HT1080 (cell line): ENCODE results near the gene PIGC. TPM values are rescaled to one million over a fixed set of nuclear protein-coding genes. Genes with fewer than 3 reads are reported as not detected.
A peak's percentile ranks its signal among the peaks of the same experiment; 100 is the strongest.

Experiments used
- DNase-seq: peaks from one replicate; pipeline ENCODE4 v3.0.0-alpha.2; 2015; ENCODE audit warnings: low read depth
- total RNA-seq: library from RNA; depleted of rRNA; stranded (reverse); fragments of >200 nt; shearing (Covaris generic); gene quantifications from 2 replicates; pipeline ENCODE4 v1.2.3, GENCODE V29; 2014

The PIGC gene
- total RNA-seq, 1 experiment from 2014 or later: 21.9 TPM

DNA sequence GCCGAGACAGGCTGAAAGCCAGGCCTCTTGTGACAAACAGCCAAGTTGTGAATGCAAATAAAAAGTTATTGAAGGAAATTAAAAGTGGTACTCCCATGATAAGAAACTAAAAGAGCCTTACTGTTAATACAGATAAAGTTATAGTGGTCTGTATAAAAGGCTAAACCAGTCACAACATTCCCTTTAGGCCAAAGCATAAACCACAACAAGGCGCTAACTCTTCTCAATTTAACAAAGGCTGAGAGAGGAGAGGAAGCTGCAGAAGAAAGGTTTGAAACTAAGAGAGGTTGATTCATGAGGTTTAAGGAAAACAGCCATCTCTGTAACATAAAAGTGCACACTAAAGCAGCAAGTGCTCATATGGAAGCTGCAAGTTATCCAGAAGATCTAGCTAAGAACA, 12.7 kb downstream of the PIGC start:
- DNase-seq: no peak

DNA sequence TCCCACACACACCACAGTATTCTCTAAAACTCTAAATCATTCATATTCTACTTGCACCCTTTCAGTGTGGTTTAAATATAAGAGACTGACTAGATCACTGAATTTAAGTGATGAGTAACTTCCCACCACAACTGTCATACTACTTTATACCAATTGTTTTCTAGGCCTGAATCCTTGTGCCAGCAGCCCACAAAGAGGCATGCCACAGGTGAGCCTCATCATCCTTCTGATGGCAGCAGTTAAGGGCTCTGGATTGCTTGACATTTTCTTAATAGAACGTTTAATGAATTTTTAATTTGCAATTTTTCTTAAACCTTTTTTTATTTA, 13.8 kb downstream of the PIGC start:
- no peak for DNase-seq

DNA sequence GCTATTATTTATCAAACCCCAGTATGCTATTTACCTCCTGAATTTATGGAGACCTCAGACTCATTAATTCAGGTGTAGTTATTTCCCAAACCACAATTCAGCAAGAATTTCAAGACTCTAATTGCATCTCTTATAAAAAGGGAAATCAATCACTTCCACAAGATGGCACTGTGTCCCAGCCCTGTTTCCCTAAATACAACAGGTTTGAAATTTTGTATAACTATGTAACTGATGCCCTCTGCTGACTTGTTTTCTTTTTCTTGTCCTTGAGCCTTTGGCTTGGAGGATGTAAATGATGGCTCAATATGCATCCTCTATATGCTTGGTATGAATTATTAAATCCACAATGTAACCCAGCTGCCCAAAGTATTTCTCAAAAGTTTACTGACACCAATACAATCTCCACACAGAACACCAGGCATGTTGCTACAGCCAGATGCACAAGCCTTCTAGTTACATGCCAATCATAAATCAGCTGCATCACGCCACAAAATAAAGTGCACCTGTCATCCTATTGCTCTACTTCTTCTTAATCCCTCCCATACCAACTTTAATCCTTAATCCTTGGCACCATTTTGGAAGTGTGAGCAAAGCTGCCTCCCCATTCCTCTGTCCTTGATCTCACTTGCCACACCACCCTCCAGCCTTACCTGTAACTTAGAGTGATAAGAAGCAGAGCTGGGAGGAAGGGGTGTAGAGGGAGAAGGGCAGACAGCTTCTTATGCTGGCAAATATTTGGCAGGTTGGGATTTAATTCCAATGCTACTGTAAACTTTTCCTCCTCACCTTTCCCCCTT, 14.3 kb downstream of the PIGC start:
- DNase-seq: peak; percentile 60

DNA sequence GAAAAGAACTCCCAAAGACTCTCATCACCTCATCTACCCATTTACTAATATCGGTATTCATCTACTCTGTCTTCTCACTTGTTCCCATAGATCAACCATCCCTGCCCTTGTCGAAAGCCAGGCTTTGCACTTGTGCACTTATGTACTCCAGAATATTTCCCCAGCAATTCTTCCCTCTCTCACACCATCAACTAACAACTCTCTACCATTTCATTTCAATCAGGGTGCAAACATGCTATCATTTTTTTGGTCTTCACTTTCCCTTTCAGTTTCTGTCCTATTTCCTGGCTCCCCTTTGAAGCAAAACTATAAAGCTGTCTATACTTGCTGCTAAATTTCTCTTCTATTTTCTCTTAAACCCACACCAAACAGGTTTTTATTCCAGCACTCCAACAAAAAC, 16.7 kb downstream of the PIGC start:
- no peak for DNase-seq

DNA sequence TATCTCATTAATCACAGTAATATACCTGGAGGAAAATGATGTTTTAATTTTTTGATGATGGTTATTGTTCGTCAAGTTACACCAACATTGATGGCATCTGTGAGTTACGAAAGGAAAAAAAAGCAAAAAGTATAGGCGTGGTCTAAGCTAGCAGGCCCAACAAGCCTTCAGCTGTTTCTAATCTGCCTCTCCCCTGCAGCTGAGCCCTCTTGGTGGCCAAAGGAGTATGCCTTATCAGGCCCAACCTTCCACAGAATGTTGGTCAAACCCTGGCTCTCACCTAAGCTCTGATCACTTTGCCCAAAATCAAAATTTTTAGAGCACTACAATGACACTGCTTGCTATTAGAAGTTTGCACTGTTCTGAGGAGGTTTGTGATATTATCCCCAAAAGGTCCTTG, 18.5 kb downstream of the PIGC start:
- no peak for DNase-seq

DNA sequence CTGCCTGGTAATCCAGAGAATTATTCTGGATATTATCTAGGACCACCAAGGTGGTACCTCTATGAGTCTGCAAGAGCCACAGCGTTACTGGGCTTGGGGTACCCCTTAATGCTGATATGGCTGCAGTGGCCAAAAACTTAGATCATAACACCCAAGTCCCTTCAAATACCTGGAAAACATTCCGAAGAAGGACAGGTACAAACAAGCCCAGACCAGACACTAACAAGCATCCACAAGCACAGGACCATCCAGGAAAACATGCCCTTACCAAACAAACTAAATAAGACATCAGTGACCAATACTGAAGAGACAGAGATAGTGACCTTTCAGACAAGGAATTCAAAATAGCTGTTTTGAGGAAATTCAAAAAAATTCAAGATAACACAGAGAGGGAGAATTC, 20.5 kb downstream of the PIGC start:
- DNase-seq: no peak

DNA sequence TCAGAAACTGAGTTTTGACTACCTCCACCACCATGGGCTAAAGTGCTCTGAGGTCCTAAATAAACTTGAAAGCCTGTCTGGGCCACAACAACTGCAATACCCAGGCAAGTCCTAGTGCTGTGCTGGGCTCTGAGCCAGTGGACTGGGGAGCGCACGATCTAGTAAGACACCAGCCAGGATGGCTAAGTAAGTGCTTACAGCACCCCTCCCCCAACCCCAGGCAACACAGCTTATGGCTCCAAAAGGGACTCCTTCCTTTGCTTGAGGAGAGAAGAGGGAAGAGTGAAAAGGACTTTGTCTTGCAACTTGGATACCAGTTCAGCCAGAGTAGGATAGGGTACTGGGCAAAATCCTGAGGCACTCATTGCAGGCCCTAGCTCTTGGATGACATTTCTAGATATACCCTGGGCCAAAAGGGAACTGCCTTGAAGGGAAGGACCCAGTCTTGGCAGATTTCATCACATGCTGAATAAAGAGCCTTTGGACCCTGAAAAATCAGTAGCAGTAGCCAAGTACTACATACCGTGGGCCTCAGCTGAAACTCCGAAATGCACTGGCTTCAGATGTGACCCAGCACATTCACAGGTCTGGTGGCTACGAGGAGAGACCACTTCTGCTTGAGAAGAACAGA, 21.8 kb downstream of the PIGC start:
- no peak for DNase-seq

DNA sequence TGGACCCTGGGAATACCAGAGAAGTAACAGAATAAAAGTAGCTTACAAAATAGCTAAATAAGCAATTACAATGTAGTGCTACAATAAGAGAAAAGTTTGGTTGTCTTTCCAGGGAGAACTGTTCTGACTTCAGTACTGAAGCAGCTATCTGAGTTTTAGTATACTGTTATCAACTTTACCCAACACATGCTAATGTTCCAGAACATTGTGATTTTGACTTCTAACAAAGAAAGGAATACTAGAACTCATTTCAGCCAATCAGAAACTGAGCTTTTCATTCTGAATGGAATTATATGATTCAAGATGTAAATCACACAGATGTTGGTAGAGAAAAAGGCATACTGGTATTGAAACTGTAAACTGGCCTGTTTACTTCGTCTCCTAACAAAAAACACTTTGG, 23.5 kb downstream of the PIGC start, which contains the start of gene C1orf105:
C1orf105 (plus strand) TSS at position 301 of the 400 bp plus-strand sequence. CDS start 201 bp downstream, outside the sequence.
- DNase-seq: no peak

DNA sequence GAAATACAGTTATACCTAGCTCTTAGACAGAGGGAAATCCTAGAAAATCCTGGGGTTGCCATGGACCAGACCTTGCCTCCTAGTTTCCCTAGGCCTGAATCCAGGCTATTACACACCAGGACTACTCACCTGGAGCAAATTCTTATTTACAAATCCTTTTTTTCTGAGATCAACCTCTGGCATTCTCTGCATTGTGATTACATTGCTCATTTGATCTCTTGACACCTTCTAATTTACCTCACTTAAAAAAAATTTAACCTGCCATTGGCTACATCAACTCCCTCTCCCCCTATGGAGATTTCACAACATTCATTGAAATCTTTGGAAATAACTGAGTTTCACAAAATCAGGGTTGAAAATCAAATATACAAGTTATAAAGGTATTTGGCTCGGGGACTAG, 26.3 kb downstream of the PIGC start:
- DNase-seq: peak; percentile 37

DNA sequence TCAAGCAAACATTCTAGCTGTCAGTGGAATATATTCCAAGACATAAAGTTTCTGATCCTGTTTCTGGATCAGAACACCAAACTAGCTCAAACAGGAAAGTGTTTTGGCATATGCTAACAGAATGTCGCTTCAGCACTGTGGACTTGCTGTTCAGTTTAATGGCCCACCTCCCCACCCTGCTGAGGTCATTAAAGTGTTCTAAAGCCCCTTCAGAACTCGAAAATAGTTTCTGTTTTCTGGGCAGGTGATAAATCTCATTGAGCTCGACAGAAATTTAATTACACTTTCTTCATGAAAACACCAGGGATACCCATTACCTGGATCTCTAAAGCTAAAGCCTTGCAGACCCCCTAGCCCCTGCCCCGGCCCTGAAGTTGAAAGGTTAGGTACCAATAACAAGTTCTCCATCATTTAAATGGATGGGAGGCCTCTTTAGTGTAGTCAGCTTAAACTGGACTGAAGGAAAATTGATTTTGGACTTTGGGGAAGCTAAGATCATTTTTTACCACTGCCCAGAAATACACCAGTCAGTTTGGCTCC, 27.3 kb downstream of the PIGC start:
- DNase-seq: no peak

DNA sequence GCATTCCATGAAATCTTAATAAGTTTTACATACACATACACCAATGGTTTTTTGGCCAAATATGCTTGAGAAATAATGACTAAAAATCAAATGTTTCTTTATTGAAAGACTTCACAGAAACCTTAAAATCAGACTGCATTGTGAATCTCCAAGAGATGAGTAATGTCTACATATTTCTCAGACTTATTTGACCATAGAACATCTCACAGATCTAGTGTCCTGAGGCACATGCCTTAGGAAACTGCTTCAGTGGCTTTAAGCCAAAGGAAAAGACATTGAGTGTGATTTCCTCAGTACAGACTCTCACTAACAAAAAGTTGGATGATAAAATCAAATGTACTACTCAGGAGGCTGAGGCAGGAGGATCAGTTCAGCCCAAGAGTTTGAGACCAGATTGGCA, 29.5 kb downstream of the PIGC start:
- DNase-seq: no peak

DNA sequence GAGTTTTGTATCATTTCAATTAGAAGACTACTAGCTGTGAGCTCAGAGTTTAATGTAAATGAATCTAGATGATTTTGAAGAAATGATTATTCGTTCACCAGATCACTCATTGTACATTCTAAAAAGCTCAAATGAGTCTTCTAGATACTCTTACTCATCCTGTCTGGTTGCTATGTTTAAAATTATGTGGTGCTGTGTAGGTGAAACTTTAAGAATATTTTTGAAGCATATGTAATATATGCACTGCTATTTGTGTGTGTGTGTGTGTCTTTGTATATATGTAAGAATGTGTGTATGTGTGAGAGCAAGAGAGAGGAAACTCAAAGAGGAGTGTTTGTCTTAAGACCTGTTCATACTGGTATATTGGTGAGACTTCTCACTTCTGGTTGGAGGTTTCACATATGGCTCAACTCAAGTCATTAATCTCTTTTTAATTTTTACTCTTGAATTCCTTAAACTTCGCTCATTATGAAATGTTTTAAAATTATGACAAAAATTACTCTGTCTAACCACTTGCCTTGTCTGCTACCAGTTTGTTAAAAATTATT, 32.0 kb downstream of the PIGC start:
- DNase-seq: no peak

DNA sequence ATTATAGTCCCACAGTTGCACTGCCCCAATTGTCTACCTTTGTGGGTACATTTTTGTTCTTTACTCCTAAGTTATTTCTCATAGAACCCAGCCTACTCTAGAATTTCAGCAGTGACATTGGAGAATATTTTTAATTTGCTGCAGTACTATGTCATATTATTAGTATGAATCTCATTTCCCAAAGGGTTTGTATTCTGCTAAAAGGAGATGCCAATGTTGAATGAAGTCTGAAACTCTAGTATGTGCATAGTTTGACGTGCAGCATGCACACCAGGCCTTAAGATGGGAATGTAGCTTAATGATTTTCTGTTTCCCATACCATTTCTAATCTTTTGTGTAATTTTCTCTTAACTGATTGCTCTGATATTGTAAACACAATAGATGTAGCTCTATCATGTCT, 33.8 kb downstream of the PIGC start:
- no peak for DNase-seq

DNA sequence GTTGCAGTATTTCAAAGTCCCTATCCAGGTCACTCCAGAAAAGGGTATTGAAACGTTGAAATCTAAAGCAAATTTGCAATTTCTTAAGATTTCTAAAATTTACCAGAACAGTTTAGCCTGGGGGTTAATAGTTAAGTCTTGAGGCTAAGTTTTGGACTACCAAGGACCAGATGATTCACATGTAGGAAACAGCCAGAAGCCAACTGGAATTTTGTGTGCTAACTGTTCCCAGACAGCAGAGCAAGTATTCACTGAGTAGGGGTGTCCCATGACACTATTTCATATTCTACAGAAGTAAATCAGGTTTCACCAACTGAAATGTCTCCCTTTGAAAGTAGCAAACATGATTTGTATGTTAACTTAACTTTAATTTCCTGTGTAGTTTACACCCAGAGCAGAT, 34.9 kb downstream of the PIGC start:
- DNase-seq: no peak

DNA sequence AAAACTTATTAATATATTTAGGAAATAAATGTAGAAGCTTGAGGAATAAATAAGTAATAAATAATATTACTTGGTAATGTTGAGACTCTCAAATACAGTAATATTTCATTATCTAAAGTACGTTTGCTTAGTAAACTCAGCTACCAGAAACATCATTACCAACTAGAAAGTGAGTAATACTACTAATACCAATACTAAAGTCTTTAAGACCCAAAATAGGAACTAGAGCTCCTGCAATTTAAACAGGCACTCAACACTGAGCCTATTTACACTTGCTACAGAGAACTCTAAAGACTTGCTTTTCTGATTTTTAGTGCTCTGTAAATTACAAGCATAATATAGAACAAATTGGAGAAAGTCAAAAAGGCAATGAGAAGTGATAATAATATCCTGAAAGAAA, 36.9 kb downstream of the PIGC start:
- DNase-seq: no peak

DNA sequence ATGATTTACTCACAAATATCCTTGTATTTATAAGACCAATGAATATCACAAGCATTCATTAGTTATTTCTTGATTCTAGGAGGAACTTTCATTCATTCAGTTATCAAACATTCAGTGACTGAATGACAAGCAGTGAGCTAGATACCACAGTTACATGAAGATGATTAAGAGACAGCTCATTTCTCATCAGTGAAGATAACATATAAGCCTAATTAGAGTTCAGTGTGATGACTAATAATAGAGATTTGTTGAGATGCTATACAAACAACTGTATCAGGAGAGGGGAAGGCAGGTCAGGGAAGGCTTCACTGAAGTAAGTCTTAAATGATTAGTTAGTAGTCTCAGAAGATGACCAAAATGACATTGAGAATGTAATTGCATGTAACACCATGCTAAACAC, 38.0 kb downstream of the PIGC start:
- no peak for DNase-seq

DNA sequence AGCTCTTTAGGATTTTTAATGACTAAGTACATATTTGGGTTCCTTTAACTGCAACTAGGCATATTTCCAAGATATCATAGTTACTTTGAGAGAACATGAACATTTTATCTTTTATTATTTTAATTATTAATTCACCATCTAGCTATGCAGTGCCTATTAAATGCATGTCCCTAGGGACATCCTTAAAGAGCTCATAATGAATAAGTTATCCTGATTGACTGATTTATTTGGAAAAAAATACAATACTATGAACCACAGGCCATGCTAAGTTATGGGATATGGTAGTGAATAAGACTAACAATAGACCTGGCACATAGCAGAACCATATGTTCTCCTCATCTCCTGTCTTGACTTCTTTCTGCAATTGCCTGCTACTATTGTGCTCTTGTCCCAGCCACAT, 39.7 kb downstream of the PIGC start:
- no peak for DNase-seq

DNA sequence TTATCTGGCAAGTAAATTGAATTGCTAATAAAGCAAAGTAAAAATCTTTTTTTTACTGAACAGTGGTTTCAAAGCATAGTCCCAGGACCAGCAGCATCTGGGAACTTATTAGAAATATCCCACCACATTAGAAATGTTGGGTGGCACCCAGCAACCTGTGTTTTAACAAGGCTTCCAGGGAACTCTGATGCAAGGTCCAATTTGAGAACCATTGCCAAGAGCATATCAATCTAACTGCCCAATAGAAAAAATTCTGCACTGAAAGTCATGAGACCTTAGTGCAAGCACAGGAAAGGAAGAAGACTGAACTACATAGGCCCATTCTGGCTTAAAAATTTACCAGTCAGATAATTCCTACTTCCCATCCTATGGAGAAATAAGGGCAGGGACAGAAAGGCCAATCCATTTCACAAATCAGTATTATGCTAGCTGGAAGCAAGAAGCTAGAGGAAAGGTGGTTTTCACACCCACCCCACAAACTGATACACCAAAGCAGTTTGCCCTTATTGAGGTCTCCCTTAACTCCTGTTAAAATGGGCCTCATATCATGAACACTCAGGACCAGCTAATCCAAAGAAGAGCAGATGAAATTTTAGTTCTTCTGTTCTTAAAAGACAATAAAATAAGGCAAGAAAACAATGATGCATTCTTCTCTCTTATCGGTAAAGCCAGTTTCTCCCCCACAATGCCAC, 40.8 kb downstream of the PIGC start:
- DNase-seq: no peak

DNA sequence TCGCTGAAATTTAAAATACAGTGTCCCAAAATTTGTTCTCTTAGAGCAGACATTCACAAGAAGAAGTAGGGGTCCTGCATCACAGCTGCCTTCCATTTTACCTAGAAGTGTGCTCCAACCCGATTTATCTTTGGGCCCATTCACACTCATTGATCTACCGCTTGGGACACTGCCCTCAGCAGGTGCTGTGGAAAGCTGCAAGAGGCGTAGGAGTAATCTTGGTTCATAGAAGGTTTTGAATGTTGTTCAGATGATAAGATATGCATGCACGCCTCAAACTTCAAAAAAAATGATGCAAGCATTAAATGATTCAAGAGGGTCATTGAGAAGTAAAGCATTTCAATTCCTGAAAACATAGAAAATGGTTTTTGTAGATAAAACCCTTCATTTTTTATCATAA, 42.0 kb downstream of the PIGC start:
- no peak for DNase-seq

DNA sequence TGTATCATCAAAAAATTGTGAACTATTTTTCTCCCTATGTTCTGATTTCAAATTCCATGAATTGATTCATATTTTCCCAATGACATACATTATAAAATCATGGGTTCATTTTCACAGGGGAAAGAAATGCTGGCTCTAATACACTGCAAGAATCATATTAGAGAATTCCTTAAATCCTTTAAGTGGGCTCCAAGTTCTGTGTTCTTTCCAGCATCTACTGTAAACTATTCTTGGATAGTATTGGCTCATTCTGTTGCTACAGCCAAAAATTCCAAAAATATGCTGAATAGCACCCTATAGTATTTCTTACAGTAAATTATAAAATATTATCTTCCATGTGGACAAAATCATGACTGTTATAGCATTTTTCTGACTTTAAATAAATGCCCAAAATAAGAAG, 42.4 kb downstream of the PIGC start:
- DNase-seq: no peak

DNA sequence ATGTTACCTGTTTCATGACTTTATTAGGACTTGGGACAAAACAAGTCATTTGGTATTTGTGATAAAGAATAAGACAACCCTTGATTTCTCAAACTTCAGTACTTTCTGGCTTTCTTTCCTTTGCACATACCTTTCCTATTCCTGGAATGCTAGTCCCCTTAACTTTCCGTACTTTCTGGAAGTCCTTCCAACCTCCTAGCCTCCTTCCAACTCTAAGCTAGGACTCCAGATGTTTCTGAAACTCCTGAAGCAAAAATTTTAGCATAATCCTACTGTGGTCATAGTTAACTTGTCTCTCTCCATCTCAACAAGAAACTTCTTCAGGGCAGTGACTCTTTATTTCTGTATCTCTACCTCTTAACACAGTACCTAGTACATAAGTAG, 43.2 kb downstream of the PIGC start:
- DNase-seq: no peak
